ENCODE measurements around the gene ADGRL2.

Gene ADGRL2

DNA sequence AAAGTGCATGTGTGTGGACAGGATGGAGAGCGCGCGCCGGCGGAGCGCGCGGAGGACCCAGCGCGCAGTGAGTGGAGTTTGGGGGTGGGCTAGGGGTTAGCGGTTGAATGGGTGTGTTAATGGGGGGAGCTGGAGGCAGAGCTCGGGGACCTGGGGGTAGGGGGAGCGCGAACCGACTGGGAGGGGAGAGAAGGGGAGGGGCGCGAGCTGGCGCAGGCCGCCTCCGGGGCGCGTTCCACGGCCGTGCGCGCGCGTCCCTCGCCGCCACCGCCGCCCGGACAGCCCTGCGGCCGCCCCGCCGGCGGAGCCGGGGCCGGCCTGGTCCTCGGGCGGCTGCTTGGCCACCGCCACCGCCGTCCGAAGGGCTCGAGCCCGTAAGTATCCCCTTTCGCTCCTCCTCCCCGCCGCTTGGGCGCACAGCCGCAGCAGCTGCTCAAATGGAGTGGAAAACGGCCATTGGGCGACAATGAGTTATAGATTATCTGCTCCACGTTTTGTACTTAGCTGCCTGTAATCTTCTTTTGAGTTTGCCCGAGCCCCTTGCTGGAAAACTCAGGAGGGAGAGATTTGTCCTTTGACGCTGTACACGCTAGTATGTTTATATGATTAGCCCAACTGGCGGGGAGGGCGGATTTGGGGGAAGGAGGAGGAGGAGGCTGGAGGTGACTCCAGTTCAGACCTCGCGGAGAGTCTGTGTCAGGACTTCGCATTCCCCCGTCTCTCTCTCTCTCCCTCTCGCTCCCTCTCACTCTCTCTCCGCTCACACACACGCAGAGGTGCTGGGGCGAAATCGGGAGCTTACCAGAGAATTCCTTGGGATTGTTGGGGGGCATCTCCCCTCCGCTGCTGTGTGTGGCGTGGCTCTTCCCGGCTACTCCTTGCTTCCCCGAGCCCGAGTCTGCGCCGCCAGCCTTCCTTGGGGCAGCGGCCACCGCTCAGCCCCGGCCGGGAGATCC lies at the start of gene ADGRL2:
Gene ADGRL2 (plus strand): TSS at position 240 of the 956 bp plus-strand sequence. CDS start 36,051 bp downstream, outside the sequence.
- Histone ChIP-seq H3K4me3 (ENCODE audit: low read length) (peak within 1 kb of the TSS; percentile 99), H3K36me3 (ENCODE audit: insufficient read depth, low read depth, low read length) (no peaks in the 10 kb centered on the region), H3K4me1 (ENCODE audit: insufficient read depth, low read length) (peaks cover 37% of the 10 kb centered on the region; the same call in 1 of the 2 replicates), H3K9ac (ENCODE audit: low read depth, low read length) (peak within 1 kb of the TSS; percentile 89), H3K9me3 (ENCODE audit: insufficient read depth, low read depth, low read length) (no peaks in the 10 kb centered on the region), H3K27me3 (ENCODE audit: insufficient read depth, low read length) (no peaks in the 10 kb centered on the region), H3K27ac (ENCODE audit: low read length) (peak within 1 kb of the TSS; percentile 93)

DNA sequence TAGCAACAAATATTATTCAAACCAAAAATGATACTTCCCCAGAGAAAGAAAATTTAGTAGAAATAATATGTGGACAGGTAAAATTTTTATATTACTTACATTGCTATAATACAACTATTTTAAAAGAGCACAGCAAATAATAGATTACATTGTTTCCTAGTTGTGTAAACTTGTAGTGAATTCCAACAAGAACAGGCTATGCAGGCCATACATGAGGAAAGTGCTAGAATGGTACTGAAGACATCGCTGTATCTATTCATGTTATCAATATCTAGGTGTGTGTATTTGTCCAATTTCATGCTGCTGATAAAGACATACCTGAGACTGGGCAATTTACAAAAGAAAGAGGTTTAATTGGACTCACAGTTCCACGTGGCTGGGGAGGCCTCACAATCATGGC lies 47.9 kb upstream of the ADGRL2 start:
- Histone ChIP-seq H3K9ac (ENCODE audit: low read depth, low read length) (no peak overlapping the region), H3K36me3 (ENCODE audit: insufficient read depth, low read depth, low read length) (no peaks in the 10 kb centered on the region), H3K27me3 (ENCODE audit: insufficient read depth, low read length) (no peaks in the 10 kb centered on the region), H3K4me1 (ENCODE audit: insufficient read depth, low read length) (no peaks in the 10 kb centered on the region), H3K9me3 (ENCODE audit: insufficient read depth, low read depth, low read length) (no peaks in the 10 kb centered on the region), H3K4me3 (ENCODE audit: low read length) (no peak overlapping the region), H3K27ac (ENCODE audit: low read length) (no peak overlapping the region)

DNA sequence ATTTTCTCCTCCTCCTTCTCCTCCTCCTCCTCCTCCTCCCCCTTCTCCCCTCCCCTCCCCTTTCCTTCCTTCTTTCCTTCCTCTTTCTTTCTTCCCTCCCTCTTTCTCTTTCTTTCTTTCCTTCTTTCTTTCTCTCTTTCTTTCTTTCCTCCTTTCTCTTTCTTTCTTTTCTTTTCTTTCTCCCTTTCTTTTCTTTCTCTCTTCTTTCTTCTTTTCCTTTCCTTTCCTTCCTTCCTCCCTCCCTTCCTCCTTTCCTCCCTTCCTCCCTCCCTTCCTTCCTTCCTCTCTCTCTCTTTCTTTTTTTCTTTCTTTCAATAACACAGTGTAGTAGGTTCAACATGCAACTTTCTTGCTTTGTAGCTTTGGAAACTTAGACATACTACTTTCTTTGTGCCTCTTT lies 46.3 kb upstream of the ADGRL2 start:
- Histone ChIP-seq H3K27me3 (ENCODE audit: insufficient read depth, low read length) (no peaks in the 10 kb centered on the region), H3K27ac (ENCODE audit: low read length) (no peak overlapping the region), H3K36me3 (ENCODE audit: insufficient read depth, low read depth, low read length) (no peaks in the 10 kb centered on the region), H3K4me3 (ENCODE audit: low read length) (no peak overlapping the region), H3K9me3 (ENCODE audit: insufficient read depth, low read depth, low read length) (no peaks in the 10 kb centered on the region), H3K4me1 (ENCODE audit: insufficient read depth, low read length) (no peaks in the 10 kb centered on the region), H3K9ac (ENCODE audit: low read depth, low read length) (no peak overlapping the region)

DNA sequence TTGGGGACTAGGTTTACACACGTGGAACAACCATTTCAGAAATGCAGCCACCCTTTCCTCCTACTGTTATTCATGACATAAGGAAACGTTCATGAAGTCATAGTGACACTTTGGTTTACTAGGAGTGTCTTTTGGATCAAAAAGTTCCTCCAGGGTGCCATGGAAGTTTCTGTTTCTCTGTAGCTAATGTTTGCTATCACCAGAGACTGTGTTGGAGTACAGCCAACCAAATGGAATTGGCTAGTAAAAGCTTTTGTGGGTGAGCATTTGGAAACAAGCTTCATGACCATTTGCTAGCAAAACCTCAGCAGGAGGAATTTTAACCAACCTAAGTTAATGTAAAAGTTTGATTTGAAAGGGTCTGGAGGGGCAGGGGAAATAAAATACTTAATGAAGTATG lies 43.9 kb upstream of the ADGRL2 start:
- H3K9ac ChIP-seq (ENCODE audit: low read depth, low read length), result no peak overlapping the region
- no peaks in the 10 kb centered on the region for H3K9me3 ChIP-seq (ENCODE audit: insufficient read depth, low read depth, low read length)
- H3K4me1 ChIP-seq (ENCODE audit: insufficient read depth, low read length), result no peaks in the 10 kb centered on the region; the same call in 1 of the 2 replicates
- H3K4me3 ChIP-seq (ENCODE audit: low read length), result no peak overlapping the region
- no peaks in the 10 kb centered on the region for H3K36me3 ChIP-seq (ENCODE audit: insufficient read depth, low read depth, low read length)
- no peaks in the 10 kb centered on the region for H3K27me3 ChIP-seq (ENCODE audit: insufficient read depth, low read length)
- H3K27ac ChIP-seq (ENCODE audit: low read length), result no peak overlapping the region

DNA sequence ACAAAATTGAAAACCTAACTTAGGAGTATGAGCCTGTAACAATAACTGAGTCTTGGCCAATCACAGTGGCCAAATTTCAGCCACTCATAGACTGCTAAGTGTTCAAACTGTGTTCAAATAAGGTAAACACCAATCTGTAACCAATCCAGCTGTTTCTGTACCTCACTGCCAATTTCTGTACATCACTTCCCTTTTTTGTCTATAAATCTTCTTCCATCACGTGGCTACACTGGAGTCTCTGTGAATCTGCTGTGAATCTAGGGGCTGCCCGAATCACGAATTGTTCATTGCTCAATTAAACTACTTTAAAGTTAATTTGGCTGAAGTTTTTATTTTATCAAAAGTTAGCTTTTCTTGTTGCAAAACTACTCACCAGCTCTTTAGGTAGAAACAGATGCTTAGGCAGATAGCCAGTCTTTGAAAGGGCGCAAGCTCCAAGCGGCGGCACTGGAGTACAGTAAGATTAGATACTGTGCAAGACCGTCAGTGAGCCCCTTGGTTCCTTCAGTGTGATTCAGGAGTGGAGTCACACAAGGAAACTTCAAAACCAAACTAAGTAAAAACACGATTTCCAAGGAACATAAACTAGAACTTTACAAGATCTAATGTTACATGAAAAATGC lies 43.2 kb upstream of the ADGRL2 start:
- Histone ChIP-seq H3K27me3 (ENCODE audit: insufficient read depth, low read length) (no peaks in the 10 kb centered on the region), H3K9me3 (ENCODE audit: insufficient read depth, low read depth, low read length) (no peaks in the 10 kb centered on the region), H3K4me1 (ENCODE audit: insufficient read depth, low read length) (no peaks in the 10 kb centered on the region; the same call in 1 of the 2 replicates), H3K4me3 (ENCODE audit: low read length) (no peak overlapping the region), H3K36me3 (ENCODE audit: insufficient read depth, low read depth, low read length) (no peaks in the 10 kb centered on the region), H3K27ac (ENCODE audit: low read length) (no peak overlapping the region), H3K9ac (ENCODE audit: low read depth, low read length) (no peak overlapping the region)

DNA sequence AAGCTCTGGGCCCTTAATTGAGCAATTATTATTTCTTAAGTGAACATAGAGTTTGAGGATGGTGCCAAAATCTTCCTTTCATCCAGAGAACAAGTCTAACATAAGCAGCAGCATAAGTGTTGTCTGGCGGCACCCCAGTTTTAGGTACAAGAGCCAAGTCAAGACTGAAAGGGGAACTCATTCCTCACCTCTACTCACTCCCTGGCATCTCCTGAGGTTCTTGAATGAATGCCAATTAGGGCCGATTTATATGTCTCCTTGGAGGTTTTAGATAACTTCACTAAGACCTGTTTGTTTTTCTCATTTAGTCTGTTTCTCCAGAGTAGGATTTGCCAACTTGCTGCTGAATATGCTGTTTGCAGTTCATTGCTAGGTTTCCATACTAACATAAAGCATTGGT lies 42.6 kb upstream of the ADGRL2 start:
- no peaks in the 10 kb centered on the region for H3K27me3 ChIP-seq (ENCODE audit: insufficient read depth, low read length)
- no peak overlapping the region for H3K4me3 ChIP-seq (ENCODE audit: low read length)
- no peak overlapping the region for H3K9ac ChIP-seq (ENCODE audit: low read depth, low read length)
- H3K9me3 ChIP-seq (ENCODE audit: insufficient read depth, low read depth, low read length), result no peaks in the 10 kb centered on the region
- H3K27ac ChIP-seq (ENCODE audit: low read length), result no peak overlapping the region
- H3K4me1 ChIP-seq (ENCODE audit: insufficient read depth, low read length), result no peaks in the 10 kb centered on the region; the same call in 1 of the 2 replicates
- no peaks in the 10 kb centered on the region for H3K36me3 ChIP-seq (ENCODE audit: insufficient read depth, low read depth, low read length)

DNA sequence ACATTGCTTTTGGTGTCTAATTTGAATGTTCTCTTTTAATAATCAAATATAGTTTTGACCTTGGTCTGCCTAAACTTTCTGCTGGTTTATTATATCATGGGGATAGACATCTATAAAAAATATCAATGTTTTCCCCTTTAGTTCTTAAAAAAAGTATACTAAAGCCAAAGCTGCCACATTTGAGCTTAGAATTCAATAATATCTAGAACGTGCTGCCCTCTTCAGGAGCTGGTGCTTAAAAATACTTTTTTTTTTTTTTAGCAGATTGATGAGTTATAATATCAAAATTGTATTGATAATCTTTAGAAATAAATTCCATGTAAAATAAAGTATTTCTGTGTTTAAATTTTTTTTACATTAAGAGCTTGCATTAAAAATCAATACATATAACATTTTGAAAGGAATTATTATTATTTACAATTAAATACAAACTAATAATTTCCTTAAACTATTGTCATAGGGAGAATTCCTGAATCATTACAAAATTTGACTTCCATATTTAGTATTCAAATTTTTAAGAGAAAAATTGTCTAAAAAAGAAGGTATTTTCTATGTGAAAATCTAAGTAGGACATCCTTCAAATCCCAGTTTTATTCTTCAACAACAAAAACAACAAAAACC lies 40.1 kb upstream of the ADGRL2 start:
- Histone ChIP-seq H3K4me3 (ENCODE audit: low read length) (no peak overlapping the region), H3K36me3 (ENCODE audit: insufficient read depth, low read depth, low read length) (no peaks in the 10 kb centered on the region)

DNA sequence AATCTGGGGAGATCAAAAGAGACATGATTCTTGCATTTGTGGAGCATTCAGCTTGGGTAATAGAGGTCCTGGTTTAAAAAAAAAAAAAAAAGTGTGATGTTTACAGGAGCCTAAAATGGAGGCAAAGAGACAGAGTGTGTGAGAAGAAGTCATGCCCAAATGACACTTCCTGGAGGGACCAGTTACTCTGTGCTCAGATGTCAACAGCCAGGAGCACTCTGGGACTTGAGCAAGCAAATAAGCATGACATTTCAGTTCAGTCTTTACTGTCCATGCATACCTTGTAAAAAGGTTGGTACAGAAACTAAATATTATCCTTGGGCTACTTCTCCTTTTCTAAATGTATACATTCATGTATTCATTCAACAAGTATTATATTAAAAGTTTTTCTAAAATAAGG lies 25.2 kb upstream of the ADGRL2 start:
- H3K27ac ChIP-seq (ENCODE audit: low read length), result no peak overlapping the region
- no peak overlapping the region for H3K9ac ChIP-seq (ENCODE audit: low read depth, low read length)
- H3K27me3 ChIP-seq (ENCODE audit: insufficient read depth, low read length), result no peaks in the 10 kb centered on the region
- H3K9me3 ChIP-seq (ENCODE audit: insufficient read depth, low read depth, low read length), result no peaks in the 10 kb centered on the region
- H3K36me3 ChIP-seq (ENCODE audit: insufficient read depth, low read depth, low read length), result no peaks in the 10 kb centered on the region
- H3K4me3 ChIP-seq (ENCODE audit: low read length), result no peak overlapping the region
- H3K4me1 ChIP-seq (ENCODE audit: insufficient read depth, low read length), result peaks cover 7% of the 10 kb centered on the region; the same call in 1 of the 2 replicates

More for the DNA sequence above, 40.1 kb upstream of the ADGRL2 start:
- Histone ChIP-seq H3K4me1 (ENCODE audit: insufficient read depth, low read length) (no peaks in the 10 kb centered on the region; the same call in 1 of the 2 replicates), H3K9ac (ENCODE audit: low read depth, low read length) (no peak overlapping the region), H3K9me3 (ENCODE audit: insufficient read depth, low read depth, low read length) (no peaks in the 10 kb centered on the region), H3K27ac (ENCODE audit: low read length) (no peak overlapping the region), H3K27me3 (ENCODE audit: insufficient read depth, low read length) (no peaks in the 10 kb centered on the region)

DNA sequence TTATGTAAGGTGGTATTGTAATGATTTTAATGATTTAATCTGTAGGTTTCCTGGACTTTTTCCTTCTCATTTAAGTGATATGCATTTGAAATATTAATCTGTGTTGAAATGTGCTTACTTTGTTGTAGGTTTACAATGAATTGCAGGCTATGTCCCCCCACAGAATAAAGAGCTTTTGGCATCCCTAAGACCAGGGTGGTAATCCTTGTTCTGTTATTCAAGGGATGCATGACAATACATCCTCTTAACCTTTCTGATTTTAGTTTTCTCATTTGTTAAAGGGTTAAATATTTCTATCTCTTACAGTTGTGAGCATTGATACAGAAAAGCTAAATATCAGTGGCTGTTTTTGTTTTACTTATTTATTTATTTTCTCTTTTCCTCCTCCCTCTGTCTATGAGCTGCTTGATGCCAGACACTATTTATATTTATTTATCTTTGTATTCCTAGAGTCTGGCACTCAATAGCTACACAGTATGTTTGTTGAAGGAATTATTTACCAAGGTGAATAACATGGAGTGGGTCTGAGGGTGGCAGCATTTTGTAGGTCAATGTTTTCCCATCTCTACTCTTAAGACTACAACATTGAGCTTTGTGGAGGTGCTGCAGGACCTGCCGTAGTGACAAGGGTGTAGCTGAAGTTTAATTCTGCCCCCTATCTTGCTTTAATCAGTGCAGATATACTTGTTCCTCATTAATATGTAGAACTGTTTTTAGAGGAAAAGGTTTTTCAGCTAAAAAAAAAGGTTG lies 19.9 kb upstream of the ADGRL2 start:
- Histone ChIP-seq H3K9ac (ENCODE audit: low read depth, low read length) (no peak overlapping the region), H3K36me3 (ENCODE audit: insufficient read depth, low read depth, low read length) (no peaks in the 10 kb centered on the region), H3K4me1 (ENCODE audit: insufficient read depth, low read length) (peaks cover 22% of the 10 kb centered on the region; the same call in 1 of the 2 replicates), H3K27me3 (ENCODE audit: insufficient read depth, low read length) (no peaks in the 10 kb centered on the region), H3K27ac (ENCODE audit: low read length) (no peak overlapping the region), H3K4me3 (ENCODE audit: low read length) (peak overlapping the region; percentile 1; the same call in 1 of the 2 replicates), H3K9me3 (ENCODE audit: insufficient read depth, low read depth, low read length) (no peaks in the 10 kb centered on the region)

DNA sequence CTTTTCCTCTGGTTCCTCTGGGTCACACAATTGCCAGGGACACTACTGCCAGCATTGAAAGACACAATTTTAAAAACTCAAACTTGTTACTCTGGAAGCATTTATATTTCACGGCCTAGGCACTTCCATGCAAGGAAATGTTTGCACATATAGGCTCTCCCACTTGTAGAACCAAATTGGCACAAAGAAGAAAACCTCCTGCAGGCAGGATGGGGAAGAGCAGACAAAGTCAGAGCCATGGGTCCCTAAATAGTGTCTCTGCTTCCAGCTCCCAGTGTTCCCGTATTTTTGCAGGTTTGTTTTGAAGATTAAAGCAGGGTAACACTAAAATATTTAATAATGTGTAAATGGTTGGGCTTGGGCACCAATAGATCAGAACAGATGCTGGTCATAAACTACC lies 19.0 kb upstream of the ADGRL2 start:
- no peak overlapping the region for H3K9ac ChIP-seq (ENCODE audit: low read depth, low read length)
- H3K4me3 ChIP-seq (ENCODE audit: low read length), result no peak overlapping the region
- H3K36me3 ChIP-seq (ENCODE audit: insufficient read depth, low read depth, low read length), result no peaks in the 10 kb centered on the region
- H3K27me3 ChIP-seq (ENCODE audit: insufficient read depth, low read length), result no peaks in the 10 kb centered on the region
- peaks cover 22% of the 10 kb centered on the region; the same call in 1 of the 2 replicates for H3K4me1 ChIP-seq (ENCODE audit: insufficient read depth, low read length)
- no peak overlapping the region for H3K27ac ChIP-seq (ENCODE audit: low read length)
- no peaks in the 10 kb centered on the region for H3K9me3 ChIP-seq (ENCODE audit: insufficient read depth, low read depth, low read length)

DNA sequence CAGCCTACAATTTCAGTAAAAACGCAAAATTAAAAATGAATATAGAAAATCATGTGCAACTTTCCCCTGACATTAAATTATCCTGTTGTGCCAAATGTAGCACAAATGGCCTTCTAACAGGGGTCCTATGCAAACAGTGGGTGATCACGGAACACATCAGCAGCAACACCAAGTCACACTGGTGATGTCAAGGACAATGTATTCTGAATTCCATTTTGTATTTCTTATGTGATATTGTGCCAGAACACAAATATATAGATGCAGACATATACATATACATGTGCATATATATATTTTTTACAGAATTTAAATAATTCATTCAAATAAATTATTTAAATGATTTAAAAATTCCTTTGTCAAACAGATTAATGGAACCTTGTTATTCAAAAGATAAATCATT lies 8.6 kb upstream of the ADGRL2 start:
- no peak overlapping the region for H3K4me3 ChIP-seq (ENCODE audit: low read length)
- no peak overlapping the region for H3K9ac ChIP-seq (ENCODE audit: low read depth, low read length)
- no peaks in the 10 kb centered on the region for H3K36me3 ChIP-seq (ENCODE audit: insufficient read depth, low read depth, low read length)
- no peaks in the 10 kb centered on the region for H3K9me3 ChIP-seq (ENCODE audit: insufficient read depth, low read depth, low read length)
- H3K27me3 ChIP-seq (ENCODE audit: insufficient read depth, low read length), result no peaks in the 10 kb centered on the region
- H3K4me1 ChIP-seq (ENCODE audit: insufficient read depth, low read length), result peaks cover 6% of the 10 kb centered on the region; the same call in 1 of the 2 replicates
- H3K27ac ChIP-seq (ENCODE audit: low read length), result no peak overlapping the region

Data from iPS-20b (cell line).